HK-2 (cell line): Measurements from ENCODE around the gene TRAK1.

Experiments
- DNase-seq: peaks from one replicate; pipeline ENCODE4 v3.0.0-alpha.2; 2018; ENCODE audit not compliant: unreplicated experiment

Gene TRAK1

GRCh38 chr3:42066516-42067181, 24.5 kb upstream of the TRAK1 start:
- no peak for DNase-seq

- DNase-seq = no peak
Observed at GRCh38 chr3:42067326-42067725, 23.8 kb upstream of the TRAK1 start.

GRCh38 chr3:42068303-42069088, 22.7 kb upstream of the TRAK1 start:
- DNase-seq = no peak

DNA sequence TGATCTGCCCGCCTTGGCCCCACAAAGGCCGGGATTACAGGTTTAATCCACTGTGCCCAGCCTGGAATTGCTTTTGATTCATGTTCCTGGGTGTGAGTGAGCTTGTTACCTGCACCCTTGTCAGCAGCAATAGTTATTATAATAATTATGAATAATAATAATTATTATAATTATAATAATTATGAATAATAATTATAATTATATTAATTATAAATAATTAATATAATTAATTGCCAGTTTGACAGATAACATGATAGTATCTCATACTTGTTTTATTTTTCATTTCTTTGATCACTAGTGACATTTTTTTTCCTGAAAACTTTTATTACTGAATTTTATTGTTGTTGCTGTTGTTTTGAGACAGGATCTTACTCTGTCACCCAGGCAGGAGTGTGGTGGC, 21.1 kb upstream of the TRAK1 start:
- no peak for DNase-seq

DNA sequence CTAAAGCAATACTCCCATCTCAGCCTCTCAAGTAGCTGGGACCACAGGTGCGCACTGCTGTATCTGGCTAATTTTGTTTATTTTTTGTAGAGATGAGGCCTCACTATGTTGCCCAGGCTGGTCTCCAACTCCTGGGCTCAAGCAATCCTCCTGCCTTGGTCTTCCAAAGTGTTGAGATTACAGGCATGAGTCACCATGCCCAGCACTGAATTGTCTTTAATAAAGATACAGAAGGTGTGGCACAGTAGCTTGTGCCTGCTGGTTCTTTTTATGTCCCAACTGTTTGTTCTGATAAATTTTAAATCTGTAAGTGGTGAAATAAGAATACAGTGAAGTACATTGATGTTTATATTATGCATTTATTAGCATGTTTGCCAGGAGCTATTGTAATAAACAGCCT, 20.6 kb upstream of the TRAK1 start:
- no peak for DNase-seq

GRCh38 chr3:42071904-42072812, 19.0 kb upstream of the TRAK1 start:
- no peak for DNase-seq

DNA sequence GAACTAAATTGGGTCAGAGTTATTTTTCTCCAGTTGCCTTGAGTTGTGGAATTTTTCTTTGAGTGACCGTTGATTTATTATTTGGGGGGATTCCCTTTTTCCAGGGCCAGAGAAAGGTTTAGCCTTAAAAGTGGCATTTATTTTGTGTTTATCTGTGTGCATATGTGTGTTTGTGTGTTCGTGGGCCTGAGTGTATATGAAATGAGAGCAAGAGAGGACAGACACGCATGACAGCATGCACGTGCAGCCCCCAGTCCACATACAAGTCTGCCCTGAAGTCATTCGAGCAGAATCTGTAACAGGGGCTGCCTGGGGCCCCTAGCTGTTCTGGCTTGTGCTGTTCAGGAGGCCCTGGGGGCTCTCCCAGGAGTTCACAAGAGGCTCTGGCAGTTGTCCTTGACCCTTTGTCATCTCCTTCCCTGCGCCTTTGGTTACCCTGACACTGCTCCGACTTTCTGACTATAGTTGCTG, 18.3 kb upstream of the TRAK1 start:
- no peak for DNase-seq

- no peak for DNase-seq
Observed at GRCh38 chr3:42077785-42078184, 13.4 kb upstream of the TRAK1 start.

- DNase-seq = no peak
Observed at GRCh38 chr3:42078677-42079076, 12.5 kb upstream of the TRAK1 start.

DNA sequence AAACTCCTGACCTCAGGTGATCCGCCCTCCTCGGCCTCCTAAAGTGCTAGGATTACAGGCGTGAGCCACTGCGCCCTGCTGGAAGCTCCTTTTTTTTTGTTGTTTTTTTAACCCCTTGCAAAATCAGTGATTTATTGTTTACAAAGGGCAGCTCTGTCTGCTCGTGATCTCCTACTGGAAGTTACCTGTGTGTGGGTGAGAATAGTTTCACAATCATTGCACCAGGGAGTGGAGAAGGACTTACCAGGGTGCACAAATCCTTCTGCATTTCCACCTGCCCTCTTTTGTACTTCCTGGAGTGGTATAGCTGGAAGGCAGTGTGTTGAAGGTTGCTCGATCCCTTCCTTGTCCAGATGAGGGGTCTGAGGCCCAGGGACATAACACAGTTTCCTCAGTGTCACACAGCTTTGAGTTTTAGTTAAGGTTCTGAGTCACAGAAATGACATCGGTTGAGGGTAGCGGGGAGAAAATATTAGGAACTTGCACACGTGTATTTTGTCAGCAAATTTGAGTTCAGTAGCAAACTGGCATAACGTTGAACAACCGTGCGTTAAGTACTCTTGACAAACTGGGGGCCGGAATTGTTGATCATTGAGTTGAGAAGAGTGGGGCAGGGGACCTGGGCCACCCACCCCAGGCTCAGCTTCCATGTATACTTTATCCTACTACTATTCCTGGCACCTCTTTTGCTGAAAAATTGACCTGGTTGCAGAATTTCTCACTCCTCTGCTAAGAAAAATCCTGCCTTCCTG, 11.3 kb upstream of the TRAK1 start:
- no peak for DNase-seq

- DNase-seq = no peak
Observed at GRCh38 chr3:42080453-42080872, 10.7 kb upstream of the TRAK1 start.

GRCh38 chr3:42081838-42082473, 9.2 kb upstream of the TRAK1 start:
- DNase-seq = no peak

GRCh38 chr3:42084586-42084985, 6.6 kb upstream of the TRAK1 start:
- DNase-seq = no peak

GRCh38 chr3:42085641-42086376, 5.3 kb upstream of the TRAK1 start:
- DNase-seq = no peak

DNA sequence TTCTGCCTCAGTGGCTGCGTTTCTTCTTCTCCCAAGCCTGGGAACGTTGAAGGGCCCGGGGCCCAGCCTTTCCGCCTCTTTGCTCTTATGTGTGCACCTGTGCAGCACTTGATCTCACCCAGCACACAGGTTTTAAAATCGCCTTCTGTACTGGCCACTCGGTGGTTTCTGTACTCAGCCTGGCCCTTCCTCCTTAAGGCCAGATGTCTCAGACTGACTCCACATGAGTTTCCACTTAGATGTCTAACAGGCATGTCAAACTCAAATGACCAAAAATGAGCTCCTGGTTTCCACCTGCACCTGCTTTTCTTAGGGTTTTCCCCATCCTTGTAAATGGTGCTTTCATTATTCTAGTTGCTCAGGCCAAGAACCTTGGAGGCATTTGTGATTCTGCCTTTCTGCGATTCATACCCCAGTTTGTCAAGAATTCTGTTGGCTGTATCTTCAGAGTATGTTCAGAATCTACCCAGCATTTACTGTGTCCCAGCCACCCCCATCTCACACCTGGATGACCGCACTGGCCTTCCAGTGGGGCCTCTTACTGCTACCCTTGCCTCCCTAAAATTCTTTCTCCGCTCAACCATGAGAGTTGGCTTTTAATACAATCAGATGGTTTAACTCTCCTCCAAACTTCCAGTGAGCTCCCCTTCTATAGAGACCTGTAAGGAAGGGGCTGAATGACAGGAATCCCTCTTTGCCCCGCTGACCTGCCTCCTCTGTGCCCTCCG, 2.2 kb upstream of the TRAK1 start:
- no peak for DNase-seq

- no peak for DNase-seq
Observed at GRCh38 chr3:42092006-42092405, 849 bp downstream of the TRAK1 start.

- DNase-seq = no peak
Observed at GRCh38 chr3:42094128-42094527, 3.0 kb downstream of the TRAK1 start.

DNA sequence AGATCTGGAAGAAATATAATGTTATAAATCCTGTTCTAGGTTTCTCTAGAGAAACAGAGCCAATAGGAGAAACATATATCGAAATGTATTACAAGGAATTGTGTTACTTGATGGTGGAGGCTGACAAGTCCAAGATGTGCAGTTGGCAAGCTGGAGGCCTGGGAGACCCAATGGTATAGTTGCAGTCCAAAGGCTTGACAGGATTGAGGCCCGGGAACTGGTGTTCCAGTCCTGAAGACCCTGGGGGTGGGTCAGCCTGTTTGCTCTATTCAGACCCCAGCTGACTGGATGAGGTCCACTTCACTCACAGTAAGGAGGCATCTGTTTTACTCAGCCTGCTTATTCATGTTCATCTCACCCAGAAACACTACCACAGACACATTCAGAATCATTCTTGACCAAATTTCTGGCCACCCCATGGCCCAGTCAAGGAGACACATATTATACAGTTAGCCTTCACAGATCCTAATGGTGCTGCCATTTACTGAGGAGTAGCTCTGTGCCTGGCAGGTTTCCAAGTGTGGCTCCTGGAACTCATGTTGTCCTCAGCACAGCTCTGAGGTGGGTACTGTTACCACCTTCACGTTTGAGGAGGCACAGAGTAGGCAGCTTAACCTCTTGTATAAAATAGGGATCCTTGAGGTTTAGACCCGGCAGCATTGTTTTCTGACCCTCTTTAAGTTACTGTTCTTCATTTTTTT, 3.7 kb downstream of the TRAK1 start:
- DNase-seq = no peak

DNA sequence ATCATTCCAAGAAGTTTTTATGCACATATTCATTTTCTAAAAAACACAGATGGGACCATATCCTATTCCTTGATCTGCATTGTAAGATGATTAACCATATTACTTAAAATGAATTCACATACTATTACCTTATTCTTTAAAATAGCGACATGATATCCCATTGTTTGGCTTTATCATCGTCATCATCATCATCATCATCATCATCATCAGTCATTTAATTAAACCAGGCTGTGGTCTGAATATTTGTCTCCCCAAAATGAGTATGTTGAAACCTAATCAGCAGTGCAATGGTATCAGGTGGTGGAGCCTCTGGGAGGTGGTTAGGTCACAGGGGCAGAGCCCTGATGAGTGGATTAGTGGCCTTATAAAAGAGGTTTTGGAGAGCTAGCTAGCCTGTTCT, 4.4 kb downstream of the TRAK1 start:
- DNase-seq = no peak
